GM18505 (cell line): ENCODE results near the gene S100A2.

Experiments
- ATAC-seq: cut with Tn5 transposase; IDR thresholded peaks from one replicate; pipeline ENCODE4 v1.9.1; 2021; ENCODE audit not compliant: unreplicated experiment
- POLR2A ChIP-seq: IDR thresholded peaks from 4 replicates; pipeline ENCODE4 v1.6.1; 2011; ENCODE audit warnings: borderline replicate concordance; ENCODE audit not compliant: insufficient read depth, insufficient read length; ENCODE audit errors: extremely low read depth

S100A2 gene

GRCh38 chr1:153515504-153516394, 49.9 kb downstream of the S100A2 start:
- ATAC-seq = no peak
- no peak for TF ChIP-seq POLR2A

GRCh38 chr1:153513666-153514065, 52.0 kb downstream of the S100A2 start:
- no peak for TF ChIP-seq POLR2A
- ATAC-seq = no peak

GRCh38 chr1:153513023-153513422, 52.6 kb downstream of the S100A2 start:
- ATAC-seq = no peak
- TF ChIP-seq POLR2A = no peak
